ENCODE data around the gene SMYD3. TPM values are rescaled to one million over a fixed set of nuclear protein-coding genes. Genes with fewer than 3 reads are reported as not detected.

Gene SMYD3
- total and polyA plus RNA-seq, 2 donors (not counting 1 experiment from before 2014, with no cell fraction given): 9.7 to 37.2 TPM

DNA sequence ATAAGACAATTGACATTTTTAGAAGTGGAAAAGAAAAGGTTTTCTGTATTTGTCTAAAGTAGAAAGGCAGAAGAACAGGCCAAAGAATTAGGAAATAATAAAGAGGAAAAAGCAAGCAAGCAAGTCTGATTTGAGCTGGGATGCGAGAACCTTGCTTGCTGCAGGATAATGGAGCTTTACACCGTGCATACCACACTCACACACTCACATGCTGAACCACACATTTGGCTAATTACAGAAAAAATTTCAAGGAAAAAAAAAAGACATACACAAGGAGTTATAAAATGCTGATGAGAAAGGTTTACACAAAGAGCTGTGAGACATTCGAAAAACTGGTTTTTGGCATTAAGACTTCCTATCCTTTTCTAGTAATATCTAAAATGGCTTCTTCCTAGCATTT lies 758.4 kb downstream of the SMYD3 start:
- Histone ChIP-seq H4K20me1 (ENCODE audit: control insufficient read depth, insufficient read depth, low read length, poor library complexity, severe bottlenecking) (no peaks in the 10 kb centered on the region), H3K36me3 (replicated peaks in 1 of 2; ENCODE audit: control extremely low read depth in 1 of 2, control insufficient read depth in 1 of 2, extremely low read depth in 1 of 2, insufficient read depth in 2 of 2, low read length in 1 of 2) (no peaks in the 10 kb centered on the region), H2AFZ (ENCODE audit: insufficient read depth, low read depth, low read length, poor library complexity, severe bottlenecking) (no peak overlapping the region), H3K27me3 (replicated peaks in 1 of 4; ENCODE audit: control extremely low read depth in 1 of 4, control insufficient read depth in 3 of 4, insufficient read depth in 4 of 4, low read length in 3 of 4) (no peaks in the 10 kb centered on the region), H3K9me3 (ENCODE audit: control extremely low read depth in 1 of 3, control insufficient read depth in 2 of 3, insufficient read depth in 1 of 3, low read length in 2 of 3) (peaks cover 0 to 4% (median 0%) of the 10 kb centered on the region in 3 donors), H3K4me1 (ENCODE audit: control insufficient read depth in 2 of 2, insufficient read depth in 2 of 2, low read length in 2 of 2) (no peaks in the 10 kb centered on the region), H3K9ac (ENCODE audit: low read length) (no peak overlapping the region), H3K4me3 (ENCODE audit: control extremely low read depth in 1 of 5, extremely low read depth in 1 of 5, insufficient read depth in 1 of 5, low read depth in 2 of 5, low read length in 4 of 5) (no peak overlapping the region), H3K4me2 (replicated peaks; ENCODE audit: low read depth, low read length, poor library complexity, severe bottlenecking) (no peak overlapping the region), H3K79me2 (ENCODE audit: control insufficient read depth, insufficient read depth, low read length) (no peaks in the 10 kb centered on the region), H3K27ac (ENCODE audit: low read length in 2 of 2) (no peak overlapping the region)
- Mint-ChIP-seq H3K9me3 (ENCODE audit: insufficient read depth) (peaks cover 2% of the 10 kb centered on the region), H3K4me3 (no peak overlapping the region), H3K27ac (no peak overlapping the region), H3K27me3 (no peaks in the 10 kb centered on the region), H3K4me1 (peaks cover 7% of the 10 kb centered on the region)
- no peak for TF ChIP-seq EZH2 (IDR thresholded peaks at IDR 0.05; ENCODE audit: borderline replicate concordance, insufficient read depth, low read depth, low read length, poor library complexity, severe bottlenecking)
- TF ChIP-seq, protein P1, sequence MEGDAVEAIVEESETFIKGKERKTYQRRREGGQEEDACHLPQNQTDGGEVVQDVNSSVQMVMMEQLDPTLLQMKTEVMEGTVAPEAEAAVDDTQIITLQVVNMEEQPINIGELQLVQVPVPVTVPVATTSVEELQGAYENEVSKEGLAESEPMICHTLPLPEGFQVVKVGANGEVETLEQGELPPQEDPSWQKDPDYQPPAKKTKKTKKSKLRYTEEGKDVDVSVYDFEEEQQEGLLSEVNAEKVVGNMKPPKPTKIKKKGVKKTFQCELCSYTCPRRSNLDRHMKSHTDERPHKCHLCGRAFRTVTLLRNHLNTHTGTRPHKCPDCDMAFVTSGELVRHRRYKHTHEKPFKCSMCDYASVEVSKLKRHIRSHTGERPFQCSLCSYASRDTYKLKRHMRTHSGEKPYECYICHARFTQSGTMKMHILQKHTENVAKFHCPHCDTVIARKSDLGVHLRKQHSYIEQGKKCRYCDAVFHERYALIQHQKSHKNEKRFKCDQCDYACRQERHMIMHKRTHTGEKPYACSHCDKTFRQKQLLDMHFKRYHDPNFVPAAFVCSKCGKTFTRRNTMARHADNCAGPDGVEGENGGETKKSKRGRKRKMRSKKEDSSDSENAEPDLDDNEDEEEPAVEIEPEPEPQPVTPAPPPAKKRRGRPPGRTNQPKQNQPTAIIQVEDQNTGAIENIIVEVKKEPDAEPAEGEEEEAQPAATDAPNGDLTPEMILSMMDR (IDR thresholded peaks at IDR 0.05): no peak
- 100% methylated on average over 1 of the region's 3 CpGs for WGBS (ENCODE audit: insufficient coverage)
- no peak for ATAC-seq (ENCODE audit: low read depth)
- intact Hi-C loops (cut with micrococcal nuclease): no loop called here
- ChIA-PET CTCF (no interaction called here), POLR2A (no interaction called here)
- no peak for DNase-seq

DNA sequence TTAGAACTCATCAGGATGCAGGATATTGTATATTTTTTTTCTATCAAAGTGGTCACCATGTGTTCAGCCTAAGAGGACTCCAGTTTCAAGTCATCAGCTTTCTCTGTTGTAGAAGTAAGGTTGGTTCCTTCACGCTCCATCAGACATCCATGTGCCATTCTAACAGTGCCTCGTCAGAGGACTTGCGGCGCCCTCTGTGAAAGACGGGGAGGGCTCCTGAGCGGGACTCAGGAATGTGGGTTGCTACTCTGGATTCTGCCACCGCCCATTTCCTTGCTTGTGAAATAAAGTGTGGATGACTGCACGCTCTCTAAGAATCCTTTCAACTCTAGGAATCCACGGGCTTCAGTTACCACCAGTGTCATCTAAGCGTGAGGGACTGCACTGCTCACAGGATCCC lies 758.8 kb downstream of the SMYD3 start:
- Histone ChIP-seq H3K4me2 (replicated peaks; ENCODE audit: low read depth, low read length, poor library complexity, severe bottlenecking) (no peak overlapping the region), H3K79me2 (ENCODE audit: control insufficient read depth, insufficient read depth, low read length) (no peaks in the 10 kb centered on the region), H4K20me1 (ENCODE audit: control insufficient read depth, insufficient read depth, low read length, poor library complexity, severe bottlenecking) (no peaks in the 10 kb centered on the region), H3K4me1 (ENCODE audit: control insufficient read depth in 2 of 2, insufficient read depth in 2 of 2, low read length in 2 of 2) (no peaks in the 10 kb centered on the region), H3K27ac (ENCODE audit: low read length in 2 of 2) (no peak overlapping the region), H3K36me3 (replicated peaks in 1 of 2; ENCODE audit: control extremely low read depth in 1 of 2, control insufficient read depth in 1 of 2, extremely low read depth in 1 of 2, insufficient read depth in 2 of 2, low read length in 1 of 2) (no peaks in the 10 kb centered on the region), H3K9me3 (ENCODE audit: control extremely low read depth in 1 of 3, control insufficient read depth in 2 of 3, insufficient read depth in 1 of 3, low read length in 2 of 3) (peaks cover 0 to 4% (median 0%) of the 10 kb centered on the region in 3 donors), H3K9ac (ENCODE audit: low read length) (no peak overlapping the region), H3K4me3 (ENCODE audit: control extremely low read depth in 1 of 5, extremely low read depth in 1 of 5, insufficient read depth in 1 of 5, low read depth in 2 of 5, low read length in 4 of 5) (no peak overlapping the region), H2AFZ (ENCODE audit: insufficient read depth, low read depth, low read length, poor library complexity, severe bottlenecking) (no peak overlapping the region), H3K27me3 (replicated peaks in 1 of 4; ENCODE audit: control extremely low read depth in 1 of 4, control insufficient read depth in 3 of 4, insufficient read depth in 4 of 4, low read length in 3 of 4) (no peaks in the 10 kb centered on the region)
- intact Hi-C loops (cut with micrococcal nuclease): no loop called here
- 80% methylated on average over 8 of the region's 10 CpGs for WGBS (ENCODE audit: insufficient coverage)
- Mint-ChIP-seq H3K4me3 (no peak overlapping the region), H3K27ac (no peak overlapping the region), H3K9me3 (ENCODE audit: insufficient read depth) (peaks cover 2% of the 10 kb centered on the region), H3K27me3 (no peaks in the 10 kb centered on the region), H3K4me1 (peaks cover 4% of the 10 kb centered on the region)
- TF ChIP-seq, protein P1 (IDR thresholded peaks at IDR 0.05): no peak
- no peak for TF ChIP-seq EZH2 (IDR thresholded peaks at IDR 0.05; ENCODE audit: borderline replicate concordance, insufficient read depth, low read depth, low read length, poor library complexity, severe bottlenecking)
- DNase-seq (no peak), ATAC-seq (ENCODE audit: low read depth) (no peak)
- ChIA-PET POLR2A (no interaction called here), CTCF (no interaction called here)
